A549 treated with Hydrocortisone at 1 μM for 4 hours (cell line): ENCODE measurements around the gene ACAA2. TPM values are rescaled to one million over a fixed set of nuclear protein-coding genes. Genes with fewer than 3 reads are reported as not detected.

Source experiments
- total RNA-seq: library from RNA; stranded (reverse); fragments of 200-300 nt; extraction: Qiagen RNA extraction; gene quantifications from 5 replicates; pipeline ENCODE4 v1.2.3, GENCODE V29; 2022

Gene ACAA2
- total RNA-seq, result 49.3 to 56.2 TPM (median 54.8 TPM) in 5 replicates

DNA sequence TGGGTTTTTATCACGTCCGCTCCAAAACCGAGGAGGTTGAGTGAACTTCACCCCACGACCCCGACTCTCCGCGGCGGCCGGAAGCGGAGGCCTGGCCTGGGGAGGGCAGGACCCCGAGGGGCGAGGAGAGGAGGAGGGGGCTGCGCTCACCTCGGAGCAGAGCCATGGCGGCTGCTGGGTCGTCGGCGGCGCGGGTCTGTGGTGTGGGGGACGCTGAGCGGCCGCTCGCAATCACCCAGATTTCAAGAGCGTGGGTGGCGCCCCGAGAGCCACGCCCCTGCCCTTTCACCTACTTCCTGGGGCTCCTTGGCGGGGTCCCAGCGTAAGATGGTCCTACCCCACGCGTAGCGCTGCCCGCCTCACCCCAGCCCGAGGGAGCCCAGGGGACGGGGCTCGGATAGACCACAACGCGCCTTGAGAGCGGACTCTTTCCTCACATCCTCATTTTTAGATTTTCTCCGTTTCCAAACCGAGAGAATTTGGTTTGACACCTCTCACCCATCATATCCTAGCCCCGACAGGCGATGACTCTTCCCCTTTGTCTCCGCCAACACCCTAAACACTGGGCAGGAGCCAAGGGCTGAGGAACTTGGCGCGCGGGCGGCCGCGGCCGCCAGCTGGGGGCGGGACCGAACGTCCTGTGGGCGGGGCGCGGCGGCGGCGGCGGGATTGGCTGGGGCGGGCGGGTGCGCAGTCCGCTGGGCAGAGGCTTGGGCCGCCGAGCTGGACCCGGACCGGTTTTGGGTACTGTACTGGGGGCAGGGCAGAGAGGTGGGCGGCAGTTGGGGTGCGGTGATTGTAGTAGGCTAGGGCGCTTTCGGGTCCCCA, at the start of gene ACAA2:
Gene ACAA2 (minus strand): TSS at position 215 of the 828 bp plus-strand sequence. CDS start 49 bp downstream, at position 166.

